OCI-LY1 (cell line): Measurements from ENCODE around the gene TNFRSF14.

Experiments
- H2AFZ ChIP-seq: fragments of 200-600 bp; sonication (generic), shearing (Covaris generic); 2 replicates; pipeline ENCODE4 v1.6.0; 2014; ENCODE audit warnings: antibody characterized with exemption, mild to moderate bottlenecking, low read length
- H3F3A ChIP-seq: fragments of 200-600 bp; sonication (generic), shearing (Covaris generic); 2 replicates; pipeline ENCODE4 v1.6.0; 2014; ENCODE audit warnings: mild to moderate bottlenecking, antibody characterized with exemption, low read length, moderate library complexity; ENCODE audit not compliant: insufficient read depth
- H3K27ac ChIP-seq: fragments of 200-600 bp; sonication (generic); 2 replicates; pipeline ENCODE4 v1.5.1; 2014; ENCODE audit warnings: low read length, mixed run types, mild to moderate bottlenecking, low read depth; ENCODE audit not compliant: poor library complexity, severe bottlenecking
- H3K27me3 ChIP-seq: fragments of 200-600 bp; sonication (generic); 2 replicates; pipeline ENCODE4 v1.6.0; 2014; ENCODE audit warnings: antibody characterized with exemption, mild to moderate bottlenecking, low read length, moderate library complexity; ENCODE audit not compliant: insufficient read depth
- H3K36me3 ChIP-seq: fragments of 200-600 bp; sonication (generic); 2 replicates; pipeline ENCODE4 v1.6.1; 2014; ENCODE audit warnings: mild to moderate bottlenecking, antibody characterized with exemption, low read length, moderate library complexity, mixed read lengths; ENCODE audit not compliant: insufficient read depth
- H3K4me1 ChIP-seq: fragments of 200-600 bp; sonication (generic); 2 replicates; pipeline ENCODE4 v1.5.1; 2014; ENCODE audit warnings: mild to moderate bottlenecking, low read length, moderate library complexity; ENCODE audit not compliant: insufficient read depth, severe bottlenecking
- H3K4me2 ChIP-seq: fragments of 200-600 bp; sonication (generic), shearing (Covaris generic); 2 replicates; pipeline ENCODE4 v1.6.1; 2014; ENCODE audit warnings: low read length
- H3K4me3 ChIP-seq: fragments of 200-600 bp; sonication (generic); 2 replicates; pipeline ENCODE4 v1.5.1; 2014; ENCODE audit warnings: low read length, low read depth, mild to moderate bottlenecking, mixed read lengths; ENCODE audit not compliant: poor library complexity, severe bottlenecking
- H3K79me2 ChIP-seq: fragments of 200-600 bp; shearing (Covaris generic); 2 replicates; pipeline ENCODE4 v1.6.1; 2016; ENCODE audit warnings: mixed run types, low read length, mixed read lengths; ENCODE audit not compliant: insufficient read depth
- H3K9ac ChIP-seq: fragments of 200-600 bp; sonication (generic), shearing (Covaris generic); 2 replicates; pipeline ENCODE4 v1.6.1; 2014; ENCODE audit warnings: mild to moderate bottlenecking, low read length, mixed read lengths
- H3K9me2 ChIP-seq: fragments of 200-600 bp; sonication (generic), shearing (Covaris generic); 2 replicates; pipeline ENCODE4 v1.6.1; 2014; ENCODE audit warnings: low read depth, mild to moderate bottlenecking, low read length, mixed read lengths
- H3K9me3 ChIP-seq: fragments of 200-600 bp; shearing (Covaris generic); 2 replicates; pipeline ENCODE4 v1.6.1; 2014; ENCODE audit warnings: low read length, mixed read lengths
- H4K20me1 ChIP-seq: fragments of 200-600 bp; sonication (generic), shearing (Covaris generic); 2 replicates; pipeline ENCODE4 v1.6.0; 2016; ENCODE audit warnings: mild to moderate bottlenecking, low read length; ENCODE audit not compliant: insufficient read depth
- CTCF ChIP-seq: fragments of 200-600 bp; sonication (generic), shearing (Covaris generic); IDR thresholded peaks from 2 replicates; pipeline ENCODE4 v1.5.1; 2017; ENCODE audit warnings: mild to moderate bottlenecking, antibody characterized with exemption, low read length, moderate library complexity, mixed read lengths
- EZH2 ChIP-seq: fragments of 200-600 bp; sonication (generic), shearing (Covaris generic); IDR thresholded peaks from 2 replicates; pipeline ENCODE4 v1.8.0; 2017; ENCODE audit warnings: borderline replicate concordance, mixed run types, mild to moderate bottlenecking, antibody characterized with exemption, low read length, moderate library complexity, mixed read lengths

Gene TNFRSF14

GRCh38 chr1:2510366-2511155 is 45.6 kb upstream of the TNFRSF14 start:
- H3K4me1 ChIP-seq, result no peaks in the 10 kb centered on the region
- TF ChIP-seq CTCF, result no peak
- no peak for TF ChIP-seq EZH2
- no peak overlapping the region for H3K27ac ChIP-seq
- H3K4me2 ChIP-seq, result no peak overlapping the region
- H3F3A ChIP-seq, result no peaks in the 10 kb centered on the region
- H2AFZ ChIP-seq, result no peak overlapping the region
- no peaks in the 10 kb centered on the region for H3K9me3 ChIP-seq
- peaks cover 73% of the 10 kb centered on the region for H3K36me3 ChIP-seq
- H3K9me2 ChIP-seq, result no peaks in the 10 kb centered on the region
- no peaks in the 10 kb centered on the region for H4K20me1 ChIP-seq
- H3K9ac ChIP-seq, result no peak overlapping the region
- no peak overlapping the region for H3K4me3 ChIP-seq
- no peaks in the 10 kb centered on the region for H3K79me2 ChIP-seq
- no peaks in the 10 kb centered on the region for H3K27me3 ChIP-seq

- no peak overlapping the region for H3K27ac ChIP-seq
- no peak for TF ChIP-seq CTCF
- no peak for TF ChIP-seq EZH2
- H3K36me3 ChIP-seq, result peaks cover 90% of the 10 kb centered on the region
- H3K27me3 ChIP-seq, result no peaks in the 10 kb centered on the region
- no peak overlapping the region for H3K4me3 ChIP-seq
- H3K4me2 ChIP-seq, result no peak overlapping the region
- H3K9me3 ChIP-seq, result no peaks in the 10 kb centered on the region
- H4K20me1 ChIP-seq, result no peaks in the 10 kb centered on the region
- H3K9me2 ChIP-seq, result no peaks in the 10 kb centered on the region
- H3F3A ChIP-seq, result no peaks in the 10 kb centered on the region
- H3K79me2 ChIP-seq, result no peaks in the 10 kb centered on the region
- no peak overlapping the region for H3K9ac ChIP-seq
- H3K4me1 ChIP-seq, result no peaks in the 10 kb centered on the region
- H2AFZ ChIP-seq, result no peak overlapping the region
Observed at GRCh38 chr1:2512862-2513421, 43.2 kb upstream of the TNFRSF14 start.

GRCh38 chr1:2513939-2514652 is 42.1 kb upstream of the TNFRSF14 start:
- Histone ChIP-seq H4K20me1 (no peaks in the 10 kb centered on the region), H3F3A (no peaks in the 10 kb centered on the region), H3K36me3 (peaks cover 94% of the 10 kb centered on the region), H3K4me3 (no peak overlapping the region), H3K27me3 (no peaks in the 10 kb centered on the region), H3K9ac (no peak overlapping the region), H2AFZ (no peak overlapping the region), H3K9me3 (no peaks in the 10 kb centered on the region), H3K79me2 (no peaks in the 10 kb centered on the region), H3K9me2 (no peaks in the 10 kb centered on the region), H3K4me1 (no peaks in the 10 kb centered on the region), H3K4me2 (no peak overlapping the region), H3K27ac (no peak overlapping the region)
- no peak for TF ChIP-seq CTCF
- no peak for TF ChIP-seq EZH2
